K562 (cell line): ENCODE measurements around the gene BARX2. TPM values are rescaled to one million over a fixed set of nuclear protein-coding genes. Genes with fewer than 3 reads are reported as not detected.

ENCODE experiments used
- ATAC-seq: fragments of 200-7000 bp; cut with Tn5 transposase; 3 replicates; pipeline ENCODE4 v1.9.1; 2020; ENCODE audit warnings: moderate library complexity
- BruUV-seq: library from RNA; stranded (reverse); fragments of 400-500 nt; replicated peaks from 2 replicates; lab custom pipeline; 2021; lab: Mats Ljungman, UMichigan
- CTCF ChIA-PET: fragments of 300-600 bp; formaldehyde crosslinking; extraction: SDS; loops from one replicate; lab custom pipeline; 2021; ENCODE audit warnings: low intra/inter-chr PET ratio; lab: Yijun Ruan, JAX
- POLR2A ChIA-PET: fragments of 300-600, 350-650 bp; sonication (Branson Sonifier 250); formaldehyde crosslinking; extraction: SDS; loops from one replicate; lab custom pipeline; 2021; ENCODE audit warnings: antibody characterized with exemption, inconsistent platforms; lab: Yijun Ruan, JAX
- DNase-seq, 4 experiments: peaks; one replicate each; pipeline versions ENCODE4 v3.0.0 to v3.0.0-alpha.2; 2011 to 2018; ENCODE audit warnings: low spot score in 3 of 4, mixed read lengths in 3 of 4; ENCODE audit errors: extremely low read depth in 1 of 4
- FAIRE-seq: peaks from 2 replicates; lab custom pipeline; 2011; peaks lifted over from hg19 to GRCh38; lab: Jason Lieb, UNC
- H2AFZ ChIP-seq: 2 replicates; pipeline ENCODE4 v1.6.0; 2011; ENCODE audit warnings: low read depth, low read length, control low read depth, inconsistent platforms
- H3K27ac ChIP-seq: fragments of 200-600 bp; 3 replicates; pipeline ENCODE4 v1.8.0; 2011; ENCODE audit warnings: low read depth, mild to moderate bottlenecking, control low read depth, inconsistent platforms, low read length, moderate library complexity, mixed read lengths; ENCODE audit errors: extremely low read depth
- H3K27me3 ChIP-seq, 2 experiments: fragments of 300-600 bp in 1 of 2; 2 replicates in 1 of 2; 3 replicates in 1 of 2; pipeline versions ENCODE4 v1.6.0 to v1.8.0; 2011; ENCODE audit warnings: inconsistent platforms in 2 of 2, low read length in 2 of 2, mild to moderate bottlenecking in 1 of 2, mixed read lengths in 1 of 2, moderate library complexity in 1 of 2; ENCODE audit not compliant: control insufficient read depth in 2 of 2, insufficient read depth in 2 of 2
- H3K36me3 ChIP-seq: fragments of 300-600 bp; 3 replicates; pipeline ENCODE4 v1.8.0; 2011; ENCODE audit warnings: mild to moderate bottlenecking, low read length, inconsistent platforms; ENCODE audit not compliant: control insufficient read depth, insufficient read depth
- H3K4me1 ChIP-seq, 2 experiments: fragments of 200-600 bp in 1 of 2; replicated peaks in 1 of 2; 2 replicates in 1 of 2; 3 replicates in 1 of 2; pipeline versions ENCODE4 v1.5.1 to v1.8.0; 2011; ENCODE audit warnings: inconsistent platforms in 2 of 2, low read length in 2 of 2, mild to moderate bottlenecking in 1 of 2, mixed read lengths in 1 of 2, moderate library complexity in 1 of 2; ENCODE audit not compliant: control insufficient read depth in 2 of 2, insufficient read depth in 2 of 2
- H3K4me2 ChIP-seq: 2 replicates; pipeline ENCODE4 v1.6.1; 2011; ENCODE audit warnings: low read length, control low read depth, inconsistent platforms, mixed read lengths; ENCODE audit not compliant: insufficient read depth
- H3K4me3 ChIP-seq: fragments of 200-600 bp; sonication (generic), shearing (Covaris generic); 2 replicates; pipeline ENCODE4 v1.5.1; 2016; ENCODE audit warnings: control low read depth, inconsistent platforms
- H3K79me2 ChIP-seq: fragments of 200-600 bp; 3 replicates; pipeline ENCODE4 v1.8.0; 2011; ENCODE audit warnings: low read length, inconsistent platforms; ENCODE audit not compliant: control insufficient read depth, insufficient read depth
- H3K9ac ChIP-seq, 2 experiments: 2 replicates each; pipeline versions ENCODE4 v1.6.0 to v1.6.1; 2011; ENCODE audit warnings: low read depth in 2 of 2, low read length in 2 of 2, control low read depth in 1 of 2, inconsistent platforms in 1 of 2, mild to moderate bottlenecking in 1 of 2, mixed read lengths in 1 of 2; ENCODE audit not compliant: insufficient read depth in 1 of 2
- H3K9me1 ChIP-seq: one replicate; pipeline ENCODE4 v1.6.0; 2011; ENCODE audit warnings: inconsistent platforms, mild to moderate bottlenecking, low read length, moderate library complexity; ENCODE audit not compliant: control insufficient read depth, insufficient read depth
- H3K9me3 ChIP-seq: replicated peaks from 2 replicates; pipeline ENCODE4 v1.5.1; 2011; ENCODE audit warnings: low read depth, low read length, inconsistent platforms; ENCODE audit not compliant: control insufficient read depth, insufficient read depth
- H4K20me1 ChIP-seq: replicated peaks from 2 replicates; pipeline ENCODE4 v1.6.1; 2011; ENCODE audit warnings: low read length, inconsistent platforms, mixed read lengths; ENCODE audit not compliant: control insufficient read depth, insufficient read depth
- ATF1 ChIP-seq, 2 experiments: fragments of 450-650 bp in 1 of 2; IDR thresholded peaks; 2 replicates each; pipeline ENCODE4 v1.6.1; 2016; ENCODE audit warnings: missing compliant biosample characterization in 1 of 2, missing genetic modification characterization in 1 of 2
- NEUROD1 ChIP-seq: fragments of 150-350 bp; IDR thresholded peaks from 2 replicates; pipeline ENCODE4 v1.6.1; 2014; ENCODE audit warnings: borderline replicate concordance, low read length, low read depth; ENCODE audit not compliant: partially characterized antibody
- PYGO2 ChIP-seq: fragments of 450-650 bp; IDR thresholded peaks from 2 replicates; pipeline ENCODE4 v1.6.1; 2016; ENCODE audit warnings: mild to moderate bottlenecking, missing genetic modification characterization, moderate library complexity, missing compliant biosample characterization
- ZHX1 ChIP-seq: fragments of 150-350 bp; conservative IDR thresholded peaks from 2 replicates; pipeline ENCODE4 v1.6.1; 2014; ENCODE audit warnings: low read length
- WGBS: fragments of 100-300 bp; shearing (Covaris generic); methylation state at CpG from one replicate; pipeline ENCODE4 v1.1.6; 2016; ENCODE audit warnings: low coverage, mixed read lengths; ENCODE audit not compliant: insufficient coverage; ENCODE audit errors: missing lambda C conversion rate; 5-methylcytosine and 5-hydroxymethylcytosine counted together
- in situ Hi-C: fragments of 300-500 bp; cut with MboI; formaldehyde crosslinking; loops from 4 replicates; pipeline ENCODE4 v1.15.0; 2018; ENCODE audit warnings: inconsistent platforms, mixed read lengths
- intact Hi-C: fragments of 100-400 bp; cut with micrococcal nuclease; formaldehyde crosslinking; loops from 2 replicates; pipeline ENCODE4 v1.14.2; 2022
- polyA plus RNA-seq, 8 experiments: library from polyadenylated mRNA; depleted of rRNA in 4 of 8; stranded (reverse) in 5 of 8; unstranded in 3 of 8; fragments of >200 nt; fragmentation: Nextera tagmentation in 2 of 8; fragmentation: Illumina TruSeq in 1 of 8; extraction: Ambion mirVana in 2 of 8; extraction: Trizol in 1 of 8; gene quantifications; 2 replicates each; pipeline versions ENCODE4 v1.2.1 to v1.2.3, GENCODE V29; 2011 to 2014; ENCODE audit warnings: inconsistent platforms in 1 of 8, missing spikeins in 1 of 8
- total RNA-seq, 7 experiments: library from RNA; depleted of rRNA in 6 of 7; stranded (reverse); fragments of >200 nt in 6 of 7; fragmentation: Illumina TruSeq in 2 of 7; extraction: Trizol in 2 of 7; gene quantifications; 2 replicates each; pipeline versions ENCODE4 v1.2.1 to v1.2.3, GENCODE V29; 2011 to 2021; ENCODE audit warnings: low replicate concordance in 1 of 7

Gene BARX2
- total and polyA plus RNA-seq, 9 of the 15 experiments (the other 6 are each of a cell fraction or from before 2014, with no cell fraction given) = not detected

- Histone ChIP-seq H3K36me3 (no peaks in the 10 kb centered on the region), H2AFZ (no peak overlapping the region), H3K4me1 (no peaks in the 10 kb centered on the region; a peak in 1 of 5 replicates), H3K4me2 (no peak overlapping the region), H3K9ac (no peak overlapping the region), H3K27ac (no peak overlapping the region), H3K27me3 (no peaks in the 10 kb centered on the region)
- FAIRE-seq (no peak), DNase-seq (no peak)
- in situ Hi-C loops = no loop called here
- no peak for TF ChIP-seq NEUROD1
- TF ChIP-seq ATF1 (CRISPR knock-in tag; IDR thresholded peaks at IDR 0.05) = no peak
- no peak for TF ChIP-seq ATF1 (tag; IDR thresholded peaks at IDR 0.05)
- no peak for TF ChIP-seq PYGO2 (tag)
- no peak for TF ChIP-seq ZHX1
- TF ChIP-seq, all 486 proteins: peak for 0
- Histone ChIP-seq H3K79me2 (no peaks in the 10 kb centered on the region), H3K9me1 (no peaks in the 10 kb centered on the region), H4K20me1 (no peaks in the 10 kb centered on the region), H3K4me3 (no peak overlapping the region), H3K9me3 (no peaks in the 10 kb centered on the region)
- ChIA-PET CTCF (no interaction called here), POLR2A (no interaction called here)
- ATAC-seq = no peak
- WGBS = 0% methylated on average over 3 of the region's 3 CpGs
- intact Hi-C loops = no loop called here
- BruUV-seq = no TSS peak
These were observed 43.7 kb downstream of the BARX2 start for GRCh38 chr11:129419386-129419785.
